ENCODE measurements around the gene PPIL1. TPM values are rescaled to one million over a fixed set of nuclear protein-coding genes. Genes with fewer than 3 reads are reported as not detected.

Gene PPIL1
- total RNA-seq, 1 donor from 2014 or later = 25.6 TPM

DNA sequence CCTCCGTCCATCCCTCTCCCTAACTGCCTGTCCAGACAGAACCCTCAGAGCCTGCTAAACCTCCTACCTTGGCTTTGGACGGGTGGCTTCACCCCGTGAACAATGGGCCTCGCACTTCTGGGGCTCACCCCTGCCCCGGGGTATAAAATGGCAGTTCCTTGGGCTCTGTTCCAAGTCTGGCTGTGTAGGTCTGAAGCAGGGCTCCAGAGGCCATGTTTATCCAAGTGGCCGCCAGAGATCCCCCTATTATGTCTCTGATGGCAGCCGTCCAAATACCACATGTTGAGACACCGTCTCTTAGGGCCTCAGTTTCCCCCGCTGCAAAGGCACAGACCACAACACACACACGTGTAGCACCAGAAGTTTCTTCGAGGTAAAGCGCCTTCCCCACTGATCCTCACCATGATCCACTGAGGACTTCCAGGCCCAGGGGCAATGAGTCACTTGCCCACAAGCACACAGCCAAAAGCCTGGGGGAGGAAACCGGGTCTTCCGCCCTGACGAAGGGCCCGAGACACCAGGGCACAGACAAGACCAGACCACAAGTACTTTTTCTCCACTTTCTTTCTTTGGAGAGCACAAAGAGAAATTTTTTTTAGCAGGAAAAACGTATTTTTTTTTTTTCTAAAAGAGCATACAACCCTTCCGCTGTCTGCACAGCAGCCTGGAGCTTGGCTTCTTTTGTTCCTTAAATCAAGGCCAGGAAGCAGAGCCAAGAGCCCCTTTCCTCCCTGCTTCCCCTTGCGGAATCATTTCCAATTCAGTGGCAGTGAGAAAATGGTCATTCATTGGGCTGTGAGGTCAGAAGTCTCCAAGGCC, 47.1 kb downstream of the PPIL1 start:
- TF ChIP-seq, protein P1, sequence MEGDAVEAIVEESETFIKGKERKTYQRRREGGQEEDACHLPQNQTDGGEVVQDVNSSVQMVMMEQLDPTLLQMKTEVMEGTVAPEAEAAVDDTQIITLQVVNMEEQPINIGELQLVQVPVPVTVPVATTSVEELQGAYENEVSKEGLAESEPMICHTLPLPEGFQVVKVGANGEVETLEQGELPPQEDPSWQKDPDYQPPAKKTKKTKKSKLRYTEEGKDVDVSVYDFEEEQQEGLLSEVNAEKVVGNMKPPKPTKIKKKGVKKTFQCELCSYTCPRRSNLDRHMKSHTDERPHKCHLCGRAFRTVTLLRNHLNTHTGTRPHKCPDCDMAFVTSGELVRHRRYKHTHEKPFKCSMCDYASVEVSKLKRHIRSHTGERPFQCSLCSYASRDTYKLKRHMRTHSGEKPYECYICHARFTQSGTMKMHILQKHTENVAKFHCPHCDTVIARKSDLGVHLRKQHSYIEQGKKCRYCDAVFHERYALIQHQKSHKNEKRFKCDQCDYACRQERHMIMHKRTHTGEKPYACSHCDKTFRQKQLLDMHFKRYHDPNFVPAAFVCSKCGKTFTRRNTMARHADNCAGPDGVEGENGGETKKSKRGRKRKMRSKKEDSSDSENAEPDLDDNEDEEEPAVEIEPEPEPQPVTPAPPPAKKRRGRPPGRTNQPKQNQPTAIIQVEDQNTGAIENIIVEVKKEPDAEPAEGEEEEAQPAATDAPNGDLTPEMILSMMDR (IDR thresholded peaks at IDR 0.05) = no peak
- DNase-seq (ENCODE audit: low spot score) = no peak
- peak overlapping the region; percentile 52 for H3K27ac Mint-ChIP-seq (ENCODE audit: unreplicated experiment)
- no peaks in the 10 kb centered on the region for H3K36me3 Mint-ChIP-seq (ENCODE audit: low read depth)
- H3K9me3 Mint-ChIP-seq (ENCODE audit: low read depth) = no peaks in the 10 kb centered on the region
- no peaks in the 10 kb centered on the region for H3K27me3 Mint-ChIP-seq (ENCODE audit: low read depth)
- peaks cover 22% of the 10 kb centered on the region for H3K4me1 Mint-ChIP-seq (ENCODE audit: low read depth)
- H3K4me3 Mint-ChIP-seq (ENCODE audit: unreplicated experiment) = no peak overlapping the region

DNA sequence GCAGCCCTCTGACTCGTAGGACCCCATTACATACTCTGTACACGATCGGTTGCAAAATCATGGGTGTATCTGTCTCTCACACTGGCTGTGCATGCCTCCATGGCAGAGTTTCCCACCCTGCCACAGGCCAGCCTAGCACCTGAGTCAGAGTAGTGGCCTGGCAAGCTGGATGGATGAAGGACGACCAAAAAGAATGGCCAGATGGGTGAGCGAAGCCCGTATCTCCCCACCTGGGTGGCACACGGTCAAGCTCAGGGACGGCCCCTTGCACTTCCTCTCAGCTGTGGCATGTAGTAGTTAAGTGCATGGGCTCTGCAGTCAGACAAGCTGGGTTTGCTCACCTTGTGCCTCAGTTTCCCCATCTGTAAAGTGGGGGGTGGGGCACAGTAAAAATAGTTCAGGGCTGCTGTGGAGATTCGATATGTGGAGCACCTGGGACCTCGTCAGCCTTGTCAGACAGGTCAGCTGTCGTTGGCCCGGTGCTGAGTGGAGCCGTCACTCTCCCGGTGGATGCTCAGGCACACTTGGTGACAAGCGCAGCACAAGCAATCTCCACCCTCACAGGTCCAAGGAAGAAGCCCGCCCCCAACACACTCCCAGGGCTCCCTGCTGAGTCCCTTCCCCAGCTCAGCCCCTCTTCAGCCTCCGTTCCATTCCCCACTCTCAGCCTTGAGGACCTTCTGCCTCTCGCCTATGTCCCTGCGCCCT, 47.9 kb downstream of the PPIL1 start:
- TF ChIP-seq, protein P1 (IDR thresholded peaks at IDR 0.05) = no peak
- Mint-ChIP-seq H3K9me3 (ENCODE audit: low read depth) (no peaks in the 10 kb centered on the region), H3K36me3 (ENCODE audit: low read depth) (no peaks in the 10 kb centered on the region), H3K27me3 (ENCODE audit: low read depth) (no peaks in the 10 kb centered on the region), H3K27ac (ENCODE audit: unreplicated experiment) (no peak overlapping the region), H3K4me1 (ENCODE audit: low read depth) (peaks cover 22% of the 10 kb centered on the region), H3K4me3 (ENCODE audit: unreplicated experiment) (no peak overlapping the region)
- DNase-seq (ENCODE audit: low spot score) = no peak

DNA sequence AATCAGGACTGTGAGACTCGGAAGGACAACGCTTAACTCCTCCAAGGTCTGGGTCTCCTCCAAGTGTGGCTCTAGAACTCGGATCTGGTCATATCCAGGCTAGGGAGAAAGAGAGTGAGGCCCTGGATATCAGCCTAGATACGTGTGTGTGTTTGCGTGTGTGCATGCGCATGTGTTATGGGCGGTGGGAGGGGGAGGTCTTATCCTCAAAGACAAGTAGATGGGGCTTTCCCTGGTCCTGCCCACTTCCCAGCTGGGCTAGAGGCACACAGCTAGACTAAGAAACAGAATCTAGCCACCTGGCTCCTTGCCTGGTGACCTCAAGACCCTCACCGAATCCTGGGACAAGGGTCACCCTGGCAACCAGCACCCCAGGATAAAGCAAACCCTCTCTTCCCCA, 48.6 kb downstream of the PPIL1 start:
- DNase-seq (ENCODE audit: low spot score) = no peak
- Mint-ChIP-seq H3K27me3 (ENCODE audit: low read depth) (no peaks in the 10 kb centered on the region), H3K27ac (ENCODE audit: unreplicated experiment) (no peak overlapping the region), H3K36me3 (ENCODE audit: low read depth) (no peaks in the 10 kb centered on the region), H3K4me3 (ENCODE audit: unreplicated experiment) (no peak overlapping the region), H3K4me1 (ENCODE audit: low read depth) (peaks cover 26% of the 10 kb centered on the region), H3K9me3 (ENCODE audit: low read depth) (no peaks in the 10 kb centered on the region)
- TF ChIP-seq, protein P1 (IDR thresholded peaks at IDR 0.05) = no peak

DNA sequence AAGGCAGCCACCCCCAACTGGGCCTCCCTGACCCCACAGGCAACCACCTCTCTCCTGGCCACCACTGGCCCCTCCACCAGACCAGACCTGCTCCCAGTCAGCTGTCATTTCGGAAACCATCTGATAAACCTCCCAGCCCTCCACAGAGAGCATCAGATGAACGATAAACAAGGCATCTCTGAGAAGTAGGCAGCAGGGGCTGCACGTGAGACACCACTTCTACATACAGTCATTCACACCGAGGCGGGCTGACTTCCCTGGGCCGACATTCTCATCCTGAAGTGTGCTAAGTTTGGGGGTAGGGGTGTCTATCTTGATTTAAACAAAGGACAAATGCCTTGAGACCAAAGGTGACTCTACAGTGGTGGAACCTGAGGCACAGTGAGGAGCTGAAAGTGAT, 49.2 kb downstream of the PPIL1 start:
- Mint-ChIP-seq H3K36me3 (ENCODE audit: low read depth) (no peaks in the 10 kb centered on the region), H3K27me3 (ENCODE audit: low read depth) (no peaks in the 10 kb centered on the region), H3K4me1 (ENCODE audit: low read depth) (peaks cover 27% of the 10 kb centered on the region), H3K27ac (ENCODE audit: unreplicated experiment) (no peak overlapping the region), H3K4me3 (ENCODE audit: unreplicated experiment) (no peak overlapping the region), H3K9me3 (ENCODE audit: low read depth) (no peaks in the 10 kb centered on the region)
- no peak for DNase-seq (ENCODE audit: low spot score)
- TF ChIP-seq, protein P1 (IDR thresholded peaks at IDR 0.05) = no peak

DNA sequence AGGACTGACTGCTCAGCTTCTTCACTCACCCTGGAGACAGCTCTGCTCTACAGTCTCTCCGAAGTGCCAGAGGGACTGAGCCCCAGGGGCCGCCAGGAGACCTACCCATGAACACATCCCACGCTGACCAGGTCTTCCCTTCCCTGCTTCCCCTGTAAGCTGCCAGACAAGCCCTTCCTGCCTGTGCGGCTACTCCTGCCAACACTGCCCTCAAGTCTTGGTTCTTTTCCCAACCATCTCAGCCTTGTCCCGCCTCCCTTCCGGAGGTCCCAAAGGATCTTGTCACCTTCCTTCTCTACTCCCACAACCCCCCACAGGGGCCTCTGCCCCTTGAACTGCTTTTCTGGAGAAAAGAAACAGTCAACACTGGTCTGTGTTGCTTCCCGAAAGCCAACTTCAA, 50.4 kb downstream of the PPIL1 start:
- H3K4me1 Mint-ChIP-seq (ENCODE audit: low read depth) = peaks cover 22% of the 10 kb centered on the region
- DNase-seq (ENCODE audit: low spot score) = no peak
- H3K27ac Mint-ChIP-seq (ENCODE audit: unreplicated experiment) = no peak overlapping the region
- no peaks in the 10 kb centered on the region for H3K9me3 Mint-ChIP-seq (ENCODE audit: low read depth)
- no peak overlapping the region for H3K4me3 Mint-ChIP-seq (ENCODE audit: unreplicated experiment)
- no peaks in the 10 kb centered on the region for H3K27me3 Mint-ChIP-seq (ENCODE audit: low read depth)
- TF ChIP-seq, protein P1 (IDR thresholded peaks at IDR 0.05) = no peak
- H3K36me3 Mint-ChIP-seq (ENCODE audit: low read depth) = no peaks in the 10 kb centered on the region
